Fibroblast of skin of right biceps (primary cell): ENCODE data around the gene CAPN10.

Experiments
- DNase-seq: peaks from one replicate; pipeline ENCODE4 v3.0.0-alpha.2; 2013

CAPN10 gene

DNA sequence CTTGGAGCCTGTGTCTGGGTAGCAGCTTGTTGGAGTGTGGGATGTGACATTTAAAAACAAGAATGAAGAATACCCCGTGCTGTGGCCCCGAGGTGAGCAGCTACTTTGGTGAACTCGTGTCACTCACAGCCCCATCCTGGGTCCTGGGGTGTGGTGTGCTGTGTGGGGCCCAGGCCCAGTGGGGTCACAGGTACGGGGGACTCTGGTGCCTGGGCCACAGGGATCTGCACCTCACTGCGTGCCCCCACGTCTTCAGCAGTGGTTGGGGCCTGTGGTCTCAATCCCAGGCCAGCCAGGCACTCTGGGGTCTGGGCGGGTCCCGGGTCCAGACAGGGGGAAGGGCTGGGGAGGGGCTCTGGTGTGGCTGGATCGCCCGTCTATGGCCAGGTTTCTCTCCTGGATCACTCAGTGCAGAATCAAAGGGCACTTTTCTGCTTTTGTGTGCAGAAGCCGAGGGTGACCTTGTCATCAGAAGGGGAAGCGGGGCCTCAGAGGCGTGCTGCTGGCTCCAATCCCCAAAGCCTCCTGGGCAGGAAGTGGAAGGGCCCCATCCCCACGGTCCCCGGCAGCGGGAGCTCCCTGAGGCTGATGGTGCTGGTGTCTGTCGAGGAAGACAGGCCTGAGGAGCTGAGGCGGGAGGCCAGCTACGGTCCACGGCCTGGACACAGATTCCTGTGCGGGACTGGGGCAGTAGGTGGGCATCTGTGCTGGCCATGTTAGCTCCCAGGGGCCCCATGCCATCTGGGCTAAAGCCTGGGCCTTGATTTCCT, 40.2 kb downstream of the CAPN10 start:
- DNase-seq = peak; percentile 11

DNA sequence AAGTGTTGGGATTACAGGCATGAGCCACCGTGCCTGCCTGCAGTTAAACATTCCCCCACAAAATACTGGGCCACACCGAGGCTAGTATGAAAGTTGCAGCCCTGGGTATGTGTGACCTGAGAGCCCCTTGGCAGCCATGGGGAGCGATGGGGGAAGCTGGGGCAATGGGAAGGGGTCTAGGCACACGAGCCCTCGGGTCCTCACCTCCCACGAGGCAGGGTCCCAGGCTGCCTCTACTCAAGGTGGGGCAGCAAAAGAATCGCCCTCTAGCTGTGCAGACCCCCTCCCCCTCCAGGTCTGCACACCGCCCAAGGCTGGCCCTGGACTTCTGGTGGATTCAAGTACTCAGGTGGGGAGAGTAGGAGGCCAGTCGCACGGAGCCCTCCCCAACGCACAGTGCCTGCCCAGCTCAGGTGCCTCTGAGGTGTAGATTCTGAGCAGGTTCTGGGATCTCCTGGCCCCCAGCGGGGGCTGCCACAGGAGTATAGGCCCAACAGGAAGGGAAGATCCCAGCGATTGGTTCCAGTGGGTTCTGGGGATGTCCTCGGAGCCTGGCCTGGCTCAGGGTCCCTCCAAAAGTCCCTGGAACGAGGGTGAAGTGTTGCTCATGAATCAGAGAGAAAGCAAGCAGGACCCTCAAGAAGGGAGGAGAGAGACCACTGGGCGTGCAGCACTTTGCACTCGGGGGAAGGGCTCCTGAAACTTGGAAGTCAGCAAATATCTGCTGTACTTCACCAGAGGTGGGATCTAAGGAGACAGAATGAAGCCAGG, 41.4 kb downstream of the CAPN10 start:
- no peak for DNase-seq

DNA sequence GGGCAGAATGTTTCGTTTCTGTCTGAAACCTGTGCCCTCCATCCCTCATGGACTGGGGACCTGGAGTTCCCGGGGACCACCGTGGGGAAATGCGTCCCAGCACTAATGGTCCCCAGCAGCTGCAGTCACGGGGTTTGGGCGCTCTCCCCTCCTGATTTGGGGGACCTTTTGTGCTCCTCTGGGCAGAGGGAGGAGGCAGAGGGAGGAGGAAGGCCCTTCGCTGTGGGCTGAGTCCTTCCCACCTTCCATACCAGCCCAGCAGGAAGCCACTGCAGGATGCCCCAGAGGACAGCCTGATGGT, 41.9 kb downstream of the CAPN10 start:
- no peak for DNase-seq

DNA sequence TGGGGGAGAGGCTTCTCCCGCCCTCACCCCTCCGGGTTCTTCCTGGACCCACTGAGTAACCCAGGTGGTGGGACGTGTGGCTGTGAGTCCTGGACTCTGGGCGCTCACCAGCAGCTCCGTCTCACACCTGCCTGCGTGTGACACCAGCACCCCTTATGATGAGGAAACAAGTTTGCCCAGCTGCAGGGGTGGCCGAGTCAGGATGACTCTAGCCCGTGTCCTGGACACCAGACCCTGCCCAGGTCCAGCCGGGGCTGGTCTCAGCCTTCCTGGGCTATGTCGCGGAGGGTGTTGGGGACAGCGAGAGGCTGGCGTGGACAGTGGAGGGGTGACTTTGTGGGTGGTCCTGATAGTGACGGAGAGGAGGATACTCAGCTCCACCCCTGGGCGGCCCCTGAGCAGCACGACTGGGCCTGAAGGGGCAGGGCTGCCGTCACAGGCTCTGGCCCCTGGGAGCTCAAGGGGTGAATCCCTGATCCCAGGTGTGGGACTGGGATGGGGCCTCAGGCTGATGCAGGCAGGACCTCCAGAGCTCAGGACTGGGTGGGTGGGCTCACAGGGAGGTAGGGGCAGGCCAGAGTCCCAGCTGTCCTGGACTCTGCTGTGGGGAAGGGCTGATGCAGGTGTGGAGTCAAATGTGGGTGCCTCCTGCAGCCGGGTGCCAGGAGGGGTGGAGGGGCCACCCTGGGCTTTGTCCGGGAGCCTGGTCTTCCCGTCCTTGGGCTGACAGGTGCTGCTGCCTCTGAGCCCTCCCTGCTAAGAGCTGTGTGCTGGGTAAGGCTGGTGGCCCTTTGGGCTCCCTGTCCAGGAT, 42.5 kb downstream of the CAPN10 start:
- DNase-seq = no peak

DNA sequence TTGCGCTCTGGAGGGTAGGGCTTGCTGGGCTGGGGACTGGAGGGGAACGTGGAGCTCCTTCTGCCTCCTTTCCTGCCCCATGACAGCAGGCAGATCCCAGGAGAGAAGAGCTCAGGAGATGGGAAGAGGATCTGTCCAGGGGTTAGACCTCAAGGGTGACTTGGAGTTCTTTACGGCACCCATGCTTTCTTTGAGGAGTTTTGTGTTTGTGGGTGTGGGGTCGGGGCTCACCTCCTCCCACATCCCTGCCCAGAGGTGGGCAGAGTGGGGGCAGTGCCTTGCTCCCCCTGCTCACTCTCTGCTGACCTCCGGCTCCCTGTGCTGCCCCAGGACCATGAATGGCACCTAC, 43.1 kb downstream of the CAPN10 start:
- no peak for DNase-seq

DNA sequence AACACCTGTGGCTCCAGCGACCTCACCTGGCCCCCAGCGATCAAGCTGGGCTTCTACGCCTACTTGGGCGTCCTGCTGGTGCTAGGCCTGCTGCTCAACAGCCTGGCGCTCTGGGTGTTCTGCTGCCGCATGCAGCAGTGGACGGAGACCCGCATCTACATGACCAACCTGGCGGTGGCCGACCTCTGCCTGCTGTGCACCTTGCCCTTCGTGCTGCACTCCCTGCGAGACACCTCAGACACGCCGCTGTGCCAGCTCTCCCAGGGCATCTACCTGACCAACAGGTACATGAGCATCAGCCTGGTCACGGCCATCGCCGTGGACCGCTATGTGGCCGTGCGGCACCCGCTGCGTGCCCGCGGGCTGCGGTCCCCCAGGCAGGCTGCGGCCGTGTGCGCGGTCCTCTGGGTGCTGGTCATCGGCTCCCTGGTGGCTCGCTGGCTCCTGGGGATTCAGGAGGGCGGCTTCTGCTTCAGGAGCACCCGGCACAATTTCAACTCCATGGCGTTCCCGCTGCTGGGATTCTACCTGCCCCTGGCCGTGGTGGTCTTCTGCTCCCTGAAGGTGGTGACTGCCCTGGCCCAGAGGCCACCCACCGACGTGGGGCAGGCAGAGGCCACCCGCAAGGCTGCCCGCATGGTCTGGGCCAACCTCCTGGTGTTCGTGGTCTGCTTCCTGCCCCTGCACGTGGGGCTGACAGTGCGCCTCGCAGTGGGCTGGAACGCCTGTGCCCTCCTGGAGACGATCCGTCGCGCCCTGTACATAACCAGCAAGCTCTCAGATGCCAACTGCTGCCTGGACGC, 43.6 kb downstream of the CAPN10 start:
- no peak for DNase-seq

DNA sequence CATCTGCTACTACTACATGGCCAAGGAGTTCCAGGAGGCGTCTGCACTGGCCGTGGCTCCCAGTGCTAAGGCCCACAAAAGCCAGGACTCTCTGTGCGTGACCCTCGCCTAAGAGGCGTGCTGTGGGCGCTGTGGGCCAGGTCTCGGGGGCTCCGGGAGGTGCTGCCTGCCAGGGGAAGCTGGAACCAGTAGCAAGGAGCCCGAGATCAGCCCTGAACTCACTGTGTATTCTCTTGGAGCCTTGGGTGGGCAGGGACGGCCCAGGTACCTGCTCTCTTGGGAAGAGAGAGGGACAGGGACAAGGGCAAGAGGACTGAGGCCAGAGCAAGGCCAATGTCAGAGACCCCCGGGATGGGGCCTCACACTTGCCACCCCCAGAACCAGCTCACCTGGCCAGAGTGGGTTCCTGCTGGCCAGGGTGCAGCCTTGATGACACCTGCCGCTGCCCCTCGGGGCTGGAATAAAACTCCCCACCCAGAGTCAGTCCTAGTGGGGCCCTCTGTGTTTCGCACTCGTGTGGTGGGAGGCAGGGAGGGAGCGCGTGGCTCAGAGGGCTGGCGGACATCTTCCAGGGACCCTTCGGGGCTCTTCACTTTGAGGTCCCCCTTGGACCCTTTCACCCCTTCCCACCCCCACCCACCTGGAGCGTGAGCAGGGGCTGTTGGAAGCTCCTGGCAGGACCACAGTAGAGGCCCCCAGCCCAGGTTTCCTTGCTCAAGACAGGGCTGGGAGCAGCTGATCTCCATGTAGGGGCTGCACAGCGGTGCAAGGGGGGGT, 44.4 kb downstream of the CAPN10 start:
- no peak for DNase-seq

DNA sequence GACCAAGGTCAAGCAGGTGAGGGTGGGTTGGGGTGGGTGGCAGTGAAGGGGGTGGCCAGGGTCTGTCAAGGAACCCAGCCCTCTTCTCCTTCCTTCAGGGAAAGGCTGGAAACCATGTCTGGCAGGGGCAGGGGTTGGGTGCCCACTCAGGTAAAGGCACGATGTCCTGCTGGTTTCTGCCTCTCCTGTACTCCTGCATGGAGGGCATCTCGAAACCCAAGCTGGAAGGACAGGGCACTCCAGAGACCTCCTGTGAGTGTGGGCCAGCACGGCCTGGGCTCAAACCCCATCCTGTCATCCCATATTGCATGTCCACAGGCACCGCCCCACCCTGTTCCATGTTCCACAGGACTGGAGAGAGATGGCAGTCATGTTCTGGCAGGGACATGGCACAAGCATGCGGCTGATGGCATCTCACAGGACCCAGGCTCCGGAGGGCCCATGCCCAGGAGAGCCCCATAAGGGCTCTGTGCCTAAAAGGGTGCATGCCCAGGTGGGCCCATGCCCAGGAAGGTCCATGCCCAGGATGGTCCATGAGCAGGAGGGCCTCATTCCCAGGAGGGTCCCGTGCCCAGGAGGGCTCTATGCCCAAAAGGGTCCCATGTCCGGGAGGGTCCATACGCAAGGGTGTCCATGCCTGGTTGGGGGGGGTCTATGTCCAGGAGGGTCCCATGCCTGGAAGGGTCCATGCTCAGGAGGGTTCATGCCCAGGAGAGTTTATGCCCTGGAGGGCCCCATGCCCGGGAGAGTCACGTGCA, 45.2 kb downstream of the CAPN10 start:
- DNase-seq = no peak

DNA sequence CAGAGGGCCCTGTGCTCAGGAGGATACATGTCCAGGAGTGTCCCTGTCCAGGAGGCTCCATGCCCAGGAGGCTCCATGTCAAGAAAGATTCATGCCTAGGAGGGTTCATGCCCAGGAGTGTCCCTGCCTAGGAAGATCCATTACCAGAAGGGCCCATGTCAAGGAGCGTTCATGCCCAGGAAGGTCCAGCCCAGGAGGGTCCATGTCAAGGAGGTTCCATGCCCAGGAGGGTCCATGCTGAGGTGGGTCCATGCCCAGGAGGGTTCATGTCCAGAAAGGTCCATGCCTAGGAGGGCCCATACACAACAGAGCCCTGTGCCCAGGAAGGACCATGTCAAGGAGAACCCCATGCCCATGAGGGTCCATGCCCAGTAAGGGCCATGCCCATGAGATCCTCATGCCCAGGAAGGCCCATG, 45.8 kb downstream of the CAPN10 start:
- DNase-seq = no peak

DNA sequence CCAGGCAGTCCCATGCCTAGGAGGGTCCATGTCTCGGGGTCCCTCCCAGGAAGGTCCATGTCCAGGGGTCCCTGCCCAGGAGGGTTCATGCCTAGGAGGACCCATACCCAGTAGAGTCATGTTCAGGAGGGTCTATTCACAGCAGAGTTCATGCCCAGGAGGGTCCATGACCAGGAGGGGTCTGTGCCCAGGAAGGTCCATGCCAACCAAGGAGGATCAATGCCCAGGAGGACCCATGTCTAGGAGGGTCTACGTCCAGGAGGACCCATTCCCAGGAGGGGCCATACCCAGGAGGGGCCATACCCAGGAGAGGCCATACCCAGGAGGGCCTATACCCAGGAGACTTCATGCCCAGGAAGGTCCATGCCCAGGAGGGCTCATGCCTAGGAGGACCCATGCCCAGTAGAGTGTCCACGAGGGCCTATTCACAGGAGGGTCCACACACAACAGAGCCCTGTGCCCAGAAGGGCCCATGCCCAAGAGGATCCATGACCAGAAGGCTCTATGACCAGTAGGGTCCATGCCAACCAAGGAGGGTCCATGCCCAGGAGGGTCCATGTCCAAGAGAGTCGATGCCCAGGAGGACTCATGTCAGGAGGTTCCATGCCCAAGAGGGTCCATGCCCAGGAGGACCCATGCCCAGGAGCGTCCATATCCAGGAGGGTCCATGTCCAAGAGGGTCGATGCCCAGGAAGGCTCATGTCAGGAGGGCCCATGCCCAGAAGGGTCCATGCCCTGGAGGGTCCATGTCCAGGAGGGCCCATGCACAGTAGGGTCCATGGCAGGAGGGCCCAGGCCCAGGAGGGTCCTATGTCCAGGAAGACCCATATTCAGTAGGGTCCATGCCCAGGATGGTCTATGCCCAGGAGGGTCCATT, 48.8 kb downstream of the CAPN10 start:
- no peak for DNase-seq

DNA sequence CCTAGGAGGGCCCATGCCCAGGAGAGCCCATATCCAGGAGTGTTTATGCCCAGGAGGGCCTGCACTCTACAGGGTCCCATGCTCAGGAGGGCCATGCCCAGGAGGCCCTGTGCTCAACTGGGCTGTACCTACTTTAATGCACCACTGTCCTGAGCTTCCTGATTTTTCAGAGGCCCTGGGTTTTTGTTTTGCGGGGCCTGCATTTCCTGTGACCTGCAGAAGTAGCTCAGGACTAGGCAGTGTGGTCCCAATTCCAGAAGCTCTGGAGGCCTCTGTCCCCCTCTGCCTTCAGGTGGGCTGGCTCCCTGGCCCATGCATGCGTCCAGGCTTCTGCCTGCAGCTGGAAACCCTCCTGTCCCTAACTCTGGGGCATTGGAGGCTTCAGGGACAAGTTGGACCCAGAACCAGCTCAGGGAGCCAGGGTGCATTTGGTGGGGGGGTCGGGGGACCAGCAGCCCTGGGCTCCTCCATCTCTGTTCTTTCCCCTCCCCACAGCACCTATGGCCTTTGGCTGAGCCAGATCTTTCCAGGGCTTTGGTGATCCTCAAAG, 49.5 kb downstream of the CAPN10 start:
- no peak for DNase-seq

DNA sequence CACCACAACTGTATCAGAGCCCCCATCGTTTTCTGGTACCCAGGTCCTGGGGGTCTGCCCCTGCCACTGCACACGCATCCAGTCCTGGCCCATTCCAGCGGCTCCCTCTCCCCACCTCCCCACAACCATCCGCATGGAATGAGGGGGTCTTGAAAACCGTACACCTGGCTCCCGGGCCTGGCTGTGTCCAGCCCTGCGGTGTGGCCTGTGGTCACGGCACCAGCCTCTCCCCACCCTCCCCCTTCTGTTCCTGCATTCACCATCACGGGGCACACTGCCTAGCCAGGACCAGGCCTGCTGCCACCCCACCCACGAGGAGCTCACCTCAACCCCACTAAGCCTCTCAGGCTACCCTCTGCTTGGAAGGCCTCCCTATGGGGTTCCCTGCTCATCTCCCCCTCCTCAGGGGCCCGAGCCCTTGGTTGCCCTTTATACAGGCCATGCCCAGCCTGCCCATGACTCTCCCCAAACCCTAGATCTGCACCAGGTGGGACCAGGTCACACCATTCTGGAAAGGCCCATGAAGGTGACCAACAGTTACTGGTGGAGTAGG, 50.1 kb downstream of the CAPN10 start:
- DNase-seq = no peak

DNA sequence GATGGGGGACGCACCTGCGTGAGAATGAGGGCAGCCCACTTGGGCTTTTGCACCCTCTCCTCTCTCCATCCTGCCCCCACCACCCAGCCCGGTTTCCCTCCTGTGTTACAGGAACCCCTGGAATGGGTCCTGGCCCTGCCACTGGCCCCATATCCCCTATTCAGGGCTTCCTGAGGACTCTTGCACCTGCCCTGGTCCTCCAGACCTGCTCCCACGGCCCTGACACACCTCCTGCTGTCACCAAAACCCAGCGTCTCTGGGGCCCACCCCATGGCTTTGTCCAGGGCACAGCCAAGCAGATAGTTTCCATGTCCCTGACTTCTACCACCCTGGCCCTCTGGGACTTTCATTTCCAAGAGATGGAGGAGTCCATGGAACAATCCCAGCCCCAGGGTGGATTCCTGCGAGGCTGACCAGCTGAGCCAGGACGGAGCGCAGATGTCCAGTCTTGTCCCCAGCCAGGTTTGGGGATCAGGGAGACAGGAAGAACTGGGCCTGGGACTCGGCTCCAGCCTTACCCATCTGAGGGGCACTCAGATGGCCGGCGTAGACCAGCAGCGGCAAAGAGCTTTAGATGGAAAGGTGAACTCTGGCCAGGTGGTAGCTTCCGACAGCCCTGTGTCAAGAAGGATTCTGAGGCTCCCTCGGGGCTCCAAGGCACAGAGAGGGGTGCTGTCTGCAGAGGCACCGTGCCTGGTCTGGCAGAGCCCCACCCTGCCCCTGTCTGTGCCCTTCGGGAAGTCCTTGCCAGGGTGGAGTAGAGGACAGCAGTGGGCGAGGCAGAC, 50.8 kb downstream of the CAPN10 start:
- no peak for DNase-seq

DNA sequence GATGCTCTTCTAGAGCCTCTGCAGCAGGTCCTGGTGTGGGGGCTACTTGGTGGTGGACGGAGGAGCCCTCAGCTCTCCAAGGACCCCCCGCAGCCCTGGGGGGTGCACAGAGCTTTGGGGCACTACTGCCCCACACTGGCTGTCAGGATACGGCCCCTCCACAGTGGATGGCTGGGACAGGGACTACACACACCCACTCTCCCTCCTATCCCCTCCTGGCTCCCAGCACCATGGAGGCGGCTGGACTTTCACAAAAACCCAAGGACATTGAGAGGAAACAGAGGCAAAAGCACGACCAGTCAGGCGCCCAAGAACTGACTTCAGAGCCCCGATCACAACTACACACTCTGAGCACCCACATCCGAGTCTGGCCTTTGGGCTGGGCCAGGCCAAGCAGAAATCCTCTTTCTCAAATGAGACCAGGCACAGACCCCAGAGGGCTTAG, 51.4 kb downstream of the CAPN10 start:
- no peak for DNase-seq

DNA sequence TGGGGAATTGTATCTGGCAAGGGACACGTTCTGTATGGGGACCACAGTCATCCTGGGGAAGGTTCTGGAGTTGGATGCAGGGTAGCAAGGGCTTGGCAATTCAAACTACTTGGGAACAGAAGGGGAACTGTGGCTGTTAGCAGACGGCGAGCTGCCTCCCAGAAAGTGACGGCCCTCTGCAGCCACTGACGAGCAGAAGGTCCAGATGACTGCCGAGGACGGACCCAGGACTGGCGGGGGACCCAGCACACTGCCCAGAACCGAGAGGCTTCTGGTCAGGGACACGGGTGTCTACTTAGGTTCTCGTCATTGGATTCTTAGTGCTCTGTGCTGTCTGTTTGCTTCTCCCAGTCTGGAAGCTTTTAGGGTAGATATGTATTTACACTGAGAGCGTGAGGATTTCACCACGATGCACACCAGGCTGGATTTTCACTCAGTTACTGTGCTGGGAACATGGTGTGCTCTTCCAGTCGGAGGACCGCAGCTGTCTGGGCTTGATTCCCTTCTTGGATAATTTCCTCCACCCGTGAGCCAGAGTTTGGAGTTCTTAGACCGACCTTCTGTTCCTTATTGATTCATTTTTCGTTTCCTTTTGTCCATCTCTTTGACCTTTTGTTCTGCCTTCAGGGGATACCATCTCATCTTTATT, 52.1 kb downstream of the CAPN10 start:
- DNase-seq = no peak

DNA sequence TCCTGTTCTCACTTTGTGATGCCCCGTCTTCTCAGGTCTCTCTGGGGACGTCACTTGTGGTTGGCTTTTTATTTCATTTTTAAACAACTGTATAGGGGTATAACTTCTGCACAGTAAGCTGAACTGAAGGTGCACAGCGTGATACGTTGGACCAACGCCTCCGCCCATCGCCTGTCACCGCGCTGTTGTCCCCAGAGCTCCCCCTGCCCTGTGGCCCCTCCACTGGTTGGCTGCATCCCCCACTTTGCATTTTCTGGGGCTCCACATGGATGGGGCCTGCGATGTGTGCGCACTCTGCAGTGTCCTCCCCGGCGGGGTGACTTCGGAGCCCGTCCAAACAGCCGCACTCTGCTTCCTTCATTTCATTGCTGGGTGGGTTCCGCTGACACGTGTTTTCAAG, 53.0 kb downstream of the CAPN10 start:
- no peak for DNase-seq

DNA sequence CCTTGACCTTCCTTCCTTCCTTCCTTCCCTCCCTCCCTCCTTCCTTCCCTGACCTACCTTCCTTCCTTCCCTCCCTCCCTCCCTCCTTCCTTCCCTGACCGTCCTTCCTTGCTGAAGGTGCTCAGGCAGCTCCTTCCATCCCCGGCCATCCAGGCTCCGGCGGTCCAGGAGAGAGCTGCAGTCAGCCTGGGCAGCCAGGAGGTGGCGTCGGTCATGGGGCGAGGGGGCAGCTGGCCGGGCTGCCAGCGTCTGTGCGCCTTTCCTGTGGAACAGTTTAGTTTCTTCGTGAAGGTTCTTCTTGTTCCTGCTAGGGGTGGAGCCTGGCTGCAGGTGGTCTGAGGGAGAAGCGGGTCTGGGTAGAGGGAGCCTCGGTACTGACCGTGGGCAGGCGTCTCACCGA, 54.4 kb downstream of the CAPN10 start:
- no peak for DNase-seq

DNA sequence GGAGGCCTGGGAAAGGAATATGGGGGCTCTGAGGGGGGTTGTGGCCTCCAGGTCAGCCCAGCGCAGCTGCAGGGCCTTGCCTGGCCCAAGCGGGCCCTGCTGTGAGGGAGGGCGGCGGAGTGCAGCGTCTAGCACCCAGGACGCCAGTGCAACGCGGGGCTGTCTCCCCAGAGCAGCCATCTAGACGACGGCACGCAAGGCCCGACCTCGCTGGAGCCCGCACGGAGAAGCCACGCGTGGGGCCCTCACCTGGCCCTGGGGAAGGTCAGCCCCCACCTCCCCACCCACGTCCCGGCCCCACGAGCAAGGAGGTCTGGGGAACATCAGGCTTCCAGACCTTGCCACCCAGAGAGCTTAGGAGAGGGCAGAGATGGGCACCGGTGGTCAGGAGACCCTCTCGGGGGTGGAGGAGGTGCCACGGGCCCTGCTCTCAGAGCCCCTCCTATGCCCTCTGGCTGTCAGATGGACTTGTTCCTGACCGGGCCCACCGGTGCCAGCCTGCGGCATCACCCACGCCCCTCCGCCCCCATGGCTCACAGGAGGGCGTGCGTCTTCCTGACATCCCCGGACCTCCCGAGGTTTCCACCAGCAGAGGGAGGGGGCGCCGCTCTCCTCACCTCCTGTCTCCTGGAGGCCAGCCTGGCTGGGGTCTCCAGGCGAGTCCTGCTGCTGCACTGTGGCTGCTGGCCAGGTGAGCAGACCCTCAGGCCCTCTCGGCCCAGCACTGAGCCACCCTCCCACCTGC, 55.7 kb downstream of the CAPN10 start:
- DNase-seq = no peak
